Stimulated activated CD8-positive, alpha-beta memory T cell treated with anti-CD3 and anti-CD28 coated beads, Interleukin-12 subunit alpha, Interleukin-12 subunit beta, amount 100 ng/mL, for 4 hours (primary cell): ENCODE data around the gene KLHDC7B.
"Not testable (repeated sequence)": the region's sequence is repeated elsewhere in the genome, so short reads cannot be mapped to it uniquely, and the experiment has no call there.

ENCODE experiments used
- DNase-seq: peaks from one replicate; pipeline ENCODE4 v3.0.0-alpha.2; 2020; ENCODE audit warnings: low read depth

KLHDC7B gene

GRCh38 chr22:50517495-50518260 lies 28.0 kb upstream of the KLHDC7B start:
- DNase-seq: no peak

DNA sequence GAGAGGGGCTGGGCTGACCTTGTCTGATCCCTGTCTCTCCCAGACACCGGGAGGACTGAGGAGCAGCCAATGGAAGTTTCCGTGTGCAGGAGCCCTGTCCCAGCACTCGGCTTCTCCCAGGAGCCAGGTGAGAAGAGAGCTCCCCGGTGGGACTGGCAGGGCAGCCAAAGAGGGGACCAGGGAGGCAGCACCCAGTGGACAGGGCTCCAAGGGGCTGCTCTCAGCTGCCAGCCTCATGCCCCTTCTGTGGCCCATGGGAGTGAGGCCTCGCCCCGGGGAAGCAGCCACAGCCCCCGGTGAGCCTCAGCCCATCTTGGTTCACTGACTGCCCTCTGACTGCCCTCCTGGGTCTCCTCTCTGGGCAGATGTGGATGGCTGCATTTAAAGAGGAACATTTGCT lies 27.1 kb upstream of the KLHDC7B start:
- DNase-seq: no peak

- DNase-seq: no peak
Measured at GRCh38 chr22:50519151-50519550, 26.5 kb upstream of the KLHDC7B start.

DNA sequence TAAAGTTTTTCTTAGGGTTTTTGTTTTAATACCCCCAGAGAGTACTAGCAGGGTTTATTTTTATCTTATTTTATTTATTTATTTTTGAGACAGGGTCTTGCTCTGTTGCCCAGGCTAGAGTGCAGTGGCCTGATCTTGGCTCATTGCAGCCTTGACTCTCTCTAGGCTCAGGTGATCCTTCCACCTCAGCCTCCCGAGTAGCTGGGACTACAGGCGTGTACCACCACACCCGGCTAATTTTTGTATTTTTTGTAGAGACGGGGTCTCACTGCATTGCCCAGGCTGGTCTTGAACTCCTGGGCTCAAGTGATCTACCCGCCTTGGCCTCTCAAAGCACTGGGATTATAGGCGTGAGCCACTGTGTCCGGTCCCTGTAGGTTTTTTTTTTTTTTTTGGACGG lies 25.5 kb upstream of the KLHDC7B start:
- DNase-seq: not testable (repeated sequence)

DNA sequence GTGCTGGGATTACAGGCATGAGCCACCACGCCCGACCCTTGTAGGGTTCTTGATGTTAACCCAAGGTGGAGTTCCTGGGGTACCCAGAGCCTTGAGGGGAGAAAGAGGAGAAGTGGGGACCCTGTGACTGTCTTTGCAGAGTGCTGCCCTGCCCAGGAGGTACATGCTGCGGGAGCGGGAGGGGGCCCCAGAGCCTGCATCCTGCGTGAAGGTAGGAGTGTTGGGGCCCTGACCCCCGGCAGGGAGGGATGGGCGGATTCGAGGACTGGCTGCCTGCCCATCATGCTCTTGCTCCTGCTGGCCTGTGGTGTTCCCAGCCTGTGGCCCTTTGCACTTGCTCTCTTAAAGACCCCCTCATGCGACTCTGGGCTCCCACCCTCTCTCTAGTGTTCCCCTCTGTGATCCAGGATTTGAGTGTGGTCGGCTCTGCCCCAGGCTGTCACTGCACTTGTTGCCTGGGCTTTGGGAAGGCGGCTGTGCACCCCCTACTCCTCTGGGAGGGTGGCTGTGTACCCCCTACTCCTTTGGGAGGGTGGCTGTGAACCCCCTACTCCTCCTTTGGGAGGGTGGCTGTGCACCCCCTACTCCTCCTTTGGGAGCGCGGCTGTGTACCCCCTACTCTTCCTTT lies 24.8 kb upstream of the KLHDC7B start:
- no peak for DNase-seq

GRCh38 chr22:50521710-50522109 lies 24.0 kb upstream of the KLHDC7B start:
- DNase-seq: no peak

DNA sequence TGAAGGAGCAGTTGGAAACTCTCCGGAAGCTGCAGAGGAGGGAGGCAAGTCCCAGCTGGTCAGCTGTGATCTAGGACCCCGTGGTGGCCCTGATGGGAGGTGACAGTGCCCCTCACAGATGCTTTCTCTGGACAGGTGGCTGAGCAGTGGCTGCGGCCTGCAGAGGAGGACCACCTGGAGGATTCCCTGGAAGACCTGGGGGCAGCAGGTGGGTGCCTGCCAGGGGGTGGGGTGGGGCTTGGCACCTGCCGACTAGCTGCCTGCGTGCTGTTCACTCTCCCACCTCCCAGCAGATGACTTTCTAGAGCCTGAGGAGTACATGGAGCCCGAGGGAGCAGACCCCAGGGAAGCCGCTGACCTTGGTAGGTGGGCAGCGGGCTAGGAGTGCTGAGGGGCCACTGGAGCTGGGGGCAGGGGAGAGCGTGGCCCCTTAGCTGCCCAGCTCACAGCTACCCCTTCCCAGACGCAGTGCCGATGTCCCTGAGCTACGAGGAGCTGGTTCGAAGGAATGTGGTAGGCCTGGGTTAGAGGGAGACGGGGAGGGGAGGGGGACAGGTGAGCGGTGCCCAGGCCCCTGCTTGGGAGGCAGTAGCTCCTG lies 23.4 kb upstream of the KLHDC7B start:
- DNase-seq: no peak

DNA sequence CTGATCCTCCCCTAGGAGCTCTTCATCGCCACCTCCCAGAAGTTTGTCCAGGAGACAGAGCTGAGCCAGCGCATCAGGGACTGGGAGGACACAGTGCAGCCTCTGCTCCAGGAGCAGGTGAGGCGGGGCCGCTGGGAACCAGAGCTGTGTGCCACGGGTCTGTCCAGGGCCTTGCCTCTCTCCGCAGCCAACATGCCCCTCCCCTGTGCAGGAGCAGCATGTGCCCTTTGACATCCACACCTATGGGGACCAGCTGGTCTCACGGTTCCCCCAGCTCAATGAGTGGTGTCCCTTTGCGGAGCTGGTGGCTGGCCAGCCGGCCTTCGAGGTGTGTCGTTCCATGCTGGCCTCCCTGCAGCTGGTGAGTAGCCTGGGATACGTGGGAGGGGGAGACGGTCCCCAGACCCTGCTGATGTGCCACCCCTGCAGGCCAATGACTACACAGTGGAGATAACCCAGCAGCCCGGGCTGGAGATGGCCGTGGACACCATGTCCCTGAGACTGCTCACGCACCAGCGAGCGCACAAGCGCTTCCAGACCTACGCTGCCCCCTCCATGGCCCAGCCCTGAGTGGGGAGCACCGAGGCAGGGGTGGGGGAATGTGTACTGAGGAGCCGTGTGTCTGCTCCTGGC lies 22.8 kb upstream of the KLHDC7B start:
- no peak for DNase-seq

- DNase-seq: no peak
Measured at GRCh38 chr22:50523458-50523805, 22.3 kb upstream of the KLHDC7B start.

DNA sequence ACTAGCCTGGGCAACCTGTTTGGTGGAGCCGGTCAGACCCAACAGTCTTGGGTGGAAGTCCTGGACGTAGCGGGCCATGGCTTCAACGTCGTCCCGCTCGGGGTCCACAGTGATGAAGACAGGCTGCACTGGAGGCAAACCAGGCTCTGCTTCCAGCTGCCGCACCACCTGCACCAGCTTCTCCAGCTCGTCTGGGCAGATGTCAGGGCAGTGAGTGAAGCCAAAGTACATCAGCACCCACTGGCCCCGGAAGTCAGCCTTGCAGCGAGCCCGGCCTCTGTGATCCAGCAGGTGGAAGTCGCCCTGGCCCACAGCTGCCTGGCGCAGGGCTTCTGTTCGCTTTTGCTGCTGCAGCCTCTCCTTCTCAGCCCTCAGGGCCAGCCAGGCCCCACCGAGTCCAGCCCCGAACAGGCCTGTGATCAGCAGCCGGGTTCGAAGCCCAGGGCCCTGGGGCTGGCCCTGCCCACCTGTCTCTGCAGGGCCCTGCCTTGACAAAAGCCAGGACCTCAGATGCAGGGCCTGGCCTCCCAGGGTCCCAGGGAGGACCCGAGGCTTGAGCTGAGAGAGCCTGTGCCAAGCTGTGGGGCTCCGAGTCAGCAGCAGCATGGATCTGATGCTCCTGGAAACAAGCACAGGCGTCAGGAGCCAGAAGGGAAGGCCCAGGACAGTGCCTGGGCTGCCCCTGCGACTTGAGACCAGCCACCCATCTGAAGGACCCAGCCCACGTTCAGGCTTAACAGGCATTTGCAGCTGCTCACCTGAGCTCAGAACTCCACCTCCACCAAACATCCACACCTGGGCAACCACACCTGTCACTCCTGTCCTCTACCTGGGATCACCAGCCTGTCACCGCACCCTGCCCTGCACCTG lies 21.7 kb upstream of the KLHDC7B start:
- DNase-seq: no peak

- no peak for DNase-seq
Measured at GRCh38 chr22:50524676-50525103, 21.0 kb upstream of the KLHDC7B start.

DNA sequence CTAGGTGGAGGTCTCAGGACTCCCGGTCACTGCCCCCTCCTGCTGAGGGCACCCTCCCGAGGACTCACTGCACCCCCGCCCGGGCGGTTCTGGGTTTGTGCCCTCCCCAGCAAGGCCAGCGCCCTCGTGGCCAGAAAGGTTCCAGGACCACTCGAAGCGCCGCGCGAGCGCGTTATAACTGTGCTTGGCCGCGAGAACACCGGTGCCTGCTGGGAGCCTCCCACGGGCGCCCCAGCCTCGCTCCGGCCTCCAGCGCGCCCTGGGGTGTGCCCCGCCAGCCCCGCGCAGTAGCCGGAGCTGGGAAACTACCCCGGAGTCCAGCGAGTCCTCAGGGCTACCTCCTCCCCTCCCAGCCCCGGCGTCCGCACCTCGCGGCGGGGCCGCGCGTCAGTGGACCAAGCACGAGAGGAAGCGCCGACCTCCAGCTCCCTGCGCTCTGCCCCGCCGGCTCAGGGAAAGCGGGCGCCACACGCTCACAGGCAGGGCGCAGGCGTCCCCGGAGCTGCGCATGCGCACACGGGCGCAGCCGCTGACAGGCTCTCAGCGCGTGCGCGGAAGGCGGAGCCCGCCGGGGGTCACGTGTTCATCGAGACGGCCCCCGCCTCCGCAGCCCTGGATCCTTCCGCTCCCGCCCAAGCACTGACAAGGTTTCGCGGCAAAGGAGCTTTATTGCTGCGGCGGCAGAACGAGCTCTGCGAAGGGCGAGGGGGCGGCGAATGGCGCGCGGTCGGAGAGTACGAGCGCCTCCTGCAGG lies 20.4 kb upstream of the KLHDC7B start, which contains the start of gene SCO2:
Gene SCO2 (minus strand): TSS at position 495 of the 754 bp plus-strand sequence. CDS start 1,187 bp downstream, outside the sequence.
- DNase-seq: peak; percentile 98

- DNase-seq: no peak
Measured at GRCh38 chr22:50525858-50526107, 19.9 kb upstream of the KLHDC7B start.

GRCh38 chr22:50526108-50526833 lies 19.4 kb upstream of the KLHDC7B start:
- peak; percentile 78 for DNase-seq

DNA sequence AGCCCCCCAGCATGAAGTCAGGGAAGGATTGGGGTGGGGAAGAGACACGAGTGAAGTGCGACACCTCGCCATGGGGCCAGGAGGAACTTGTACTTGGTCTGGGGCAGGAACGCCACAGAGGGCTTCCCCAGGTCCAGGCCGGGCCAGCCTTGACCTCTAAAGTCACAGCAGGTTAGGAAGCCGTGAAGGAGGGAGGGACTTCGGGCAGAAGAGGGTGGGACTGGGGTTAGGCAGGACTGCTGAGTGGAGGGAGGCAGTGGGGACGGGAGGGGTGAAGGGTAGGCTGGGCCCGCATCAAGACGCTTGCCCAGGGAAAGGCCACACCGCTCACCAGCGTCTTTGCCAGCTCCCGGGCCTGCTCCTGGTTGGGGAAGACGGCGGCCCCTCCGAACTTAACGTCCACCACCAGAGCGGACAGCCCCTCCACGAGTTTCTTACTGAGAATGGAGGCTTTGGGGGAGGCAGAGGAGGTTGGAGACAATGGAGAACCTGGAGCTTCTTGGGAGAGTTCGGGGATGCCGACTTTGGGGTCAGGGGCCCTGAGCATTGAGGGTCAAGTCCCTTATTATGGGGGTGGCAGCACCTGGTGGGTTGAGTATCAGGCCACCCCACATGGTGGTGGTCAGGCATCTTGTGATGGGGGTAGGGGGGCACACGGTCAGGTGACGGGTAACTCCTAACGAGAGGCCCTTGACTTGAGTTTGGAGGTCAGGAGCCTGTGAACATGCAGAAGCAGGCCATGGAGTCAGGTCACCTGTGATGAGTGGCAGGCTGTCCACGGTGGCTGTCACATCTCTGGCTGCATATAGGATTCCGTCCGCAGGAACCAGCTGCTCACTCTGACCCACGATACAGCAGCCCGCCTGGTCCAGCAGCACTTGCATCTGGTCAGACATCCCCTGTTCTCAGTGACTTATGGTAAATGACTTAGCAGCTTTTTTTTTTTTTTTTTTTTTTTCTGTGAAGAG lies 18.6 kb upstream of the KLHDC7B start:
- no peak for DNase-seq

- DNase-seq: no peak
Measured at GRCh38 chr22:50527921-50528681, 17.6 kb upstream of the KLHDC7B start.

DNA sequence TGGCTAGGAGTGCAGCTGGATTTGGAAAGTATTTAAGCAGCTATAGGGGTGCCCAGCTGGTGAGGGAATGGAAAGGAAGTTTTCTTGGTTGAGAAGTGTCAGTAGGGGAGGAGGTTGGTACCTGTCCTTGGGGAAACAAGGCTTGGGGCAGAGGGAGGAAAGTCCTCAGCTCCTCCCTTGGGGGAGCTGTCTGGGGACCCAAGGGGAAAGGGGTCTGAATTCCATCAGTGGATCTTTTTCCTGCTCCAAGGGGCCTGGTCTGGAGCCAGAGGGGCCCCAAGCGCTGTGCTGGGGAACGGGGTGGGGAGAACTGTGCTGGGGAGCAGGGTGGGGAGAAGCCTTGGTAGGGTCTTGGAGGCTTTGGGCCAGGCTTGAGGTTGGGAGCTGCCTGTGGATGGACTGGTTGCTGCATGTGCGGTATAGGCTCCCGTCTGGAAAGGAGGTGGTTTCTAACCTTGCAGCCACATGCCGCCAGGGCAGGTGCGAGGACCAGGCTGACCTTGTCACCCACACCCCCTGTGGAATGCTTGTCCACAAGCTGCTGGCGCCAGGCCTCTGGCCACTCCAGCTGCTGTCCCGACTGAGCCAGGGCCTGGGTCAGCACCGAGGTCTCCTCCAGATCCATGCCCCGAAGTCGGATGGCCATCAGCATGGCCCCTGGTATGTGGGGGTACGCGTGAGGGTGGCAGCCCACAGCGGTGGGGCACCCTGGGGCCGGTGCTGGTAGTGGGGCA lies 16.9 kb upstream of the KLHDC7B start:
- no peak for DNase-seq

DNA sequence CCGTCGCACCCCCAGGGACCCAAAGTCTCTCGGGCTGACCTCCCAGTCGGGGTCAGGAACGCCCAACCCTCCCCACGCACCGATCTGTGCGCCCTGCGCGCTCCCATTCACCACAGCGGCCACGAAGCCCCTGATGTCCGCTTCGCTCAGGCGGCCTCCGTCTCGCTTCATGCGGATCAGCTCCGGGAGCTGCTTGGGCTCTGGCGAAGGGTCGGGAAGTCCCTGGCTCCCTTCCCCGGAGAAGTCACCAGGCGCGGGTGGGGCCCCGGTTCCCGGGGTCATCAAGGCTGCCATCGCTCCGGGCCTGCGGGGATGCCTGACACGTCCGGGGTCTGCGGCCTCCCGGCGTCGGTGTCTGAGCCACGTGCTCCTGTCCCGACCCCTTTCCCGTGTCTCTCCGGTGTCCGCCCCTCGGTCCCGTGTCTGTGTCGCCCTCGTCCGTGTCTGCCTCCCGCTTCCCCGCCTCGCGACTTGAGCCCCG lies 16.2 kb upstream of the KLHDC7B start:
- no peak for DNase-seq
